K562 (cell line): ENCODE data around the gene PGGHG. TPM values are rescaled to one million over a fixed set of nuclear protein-coding genes. Genes with fewer than 3 reads are reported as not detected.

ENCODE experiments used
- ARHGAP35 ChIP-seq: fragments of 450-650 bp; IDR thresholded peaks from 2 replicates; pipeline ENCODE4 v1.6.1; 2018; ENCODE audit not compliant: partially characterized antibody
- BRD9 ChIP-seq: fragments of 450-650 bp; IDR thresholded peaks from 2 replicates; pipeline ENCODE4 v1.6.1; 2018; ENCODE audit warnings: low read depth; ENCODE audit not compliant: partially characterized antibody
- CTCFL ChIP-seq: IDR thresholded peaks from 2 replicates; pipeline ENCODE4 v1.6.1; 2011; ENCODE audit warnings: borderline replicate concordance, low read depth, mild to moderate bottlenecking, moderate library complexity, low read length; ENCODE audit not compliant: insufficient read depth, poor library complexity, severe bottlenecking
- DNMT1 ChIP-seq: fragments of 450-650 bp; IDR thresholded peaks from 2 replicates; pipeline ENCODE4 v1.6.1; 2016; ENCODE audit warnings: antibody characterized with exemption, mild to moderate bottlenecking
- ERF ChIP-seq: fragments of 450-650 bp; formaldehyde crosslinking; IDR thresholded peaks from 2 replicates; pipeline ENCODE4 v1.4.0; 2020; ENCODE audit warnings: mild to moderate bottlenecking, mixed read lengths
- ESRRB ChIP-seq: fragments of 250-450 bp; sonication (Bioruptor Pico); IDR thresholded peaks from 2 replicates; pipeline ENCODE4 v1.5.0; 2020; ENCODE audit warnings: mild to moderate bottlenecking, moderate library complexity, borderline replicate concordance
- KLF13 ChIP-seq: fragments of 450-650 bp; IDR thresholded peaks from 2 replicates; pipeline ENCODE4 v1.6.1; 2016; ENCODE audit warnings: missing genetic modification characterization, low read depth, mild to moderate bottlenecking, missing compliant biosample characterization, moderate library complexity, borderline replicate concordance
- MEIS2 ChIP-seq: fragments of 450-650 bp; IDR thresholded peaks from 2 replicates; pipeline ENCODE4 v1.6.1; 2014; ENCODE audit warnings: mild to moderate bottlenecking; ENCODE audit not compliant: partially characterized antibody
- NCOA1 ChIP-seq: fragments of 450-650 bp; IDR thresholded peaks from 2 replicates; pipeline ENCODE4 v1.6.1; 2016; ENCODE audit warnings: low read depth
- NFATC3 ChIP-seq: fragments of 450-650 bp; IDR thresholded peaks from 2 replicates; pipeline ENCODE4 v1.6.1; 2017; ENCODE audit warnings: mild to moderate bottlenecking
- PCBP2 ChIP-seq: fragments of 200-400 bp; formaldehyde crosslinking; IDR thresholded peaks from 2 replicates; pipeline ENCODE4 v1.6.1; 2018; ENCODE audit warnings: low read length, low read depth, mild to moderate bottlenecking, moderate library complexity; ENCODE audit not compliant: poor library complexity, severe bottlenecking
- SP1 ChIP-seq: sonication (generic); formaldehyde crosslinking; IDR thresholded peaks from 2 replicates; pipeline ENCODE4 v1.8.1; 2022; ENCODE audit warnings: mild to moderate bottlenecking, missing genetic modification reagents
- polyA plus RNA-seq, 8 experiments: library from polyadenylated mRNA; depleted of rRNA in 4 of 8; stranded (reverse) in 5 of 8; unstranded in 3 of 8; fragments of >200 nt; fragmentation: Nextera tagmentation in 2 of 8; fragmentation: Illumina TruSeq in 1 of 8; extraction: Ambion mirVana in 2 of 8; extraction: Trizol in 1 of 8; gene quantifications; 2 replicates each; pipeline versions ENCODE4 v1.2.1 to v1.2.3, GENCODE V29; 2011 to 2014; ENCODE audit warnings: inconsistent platforms in 1 of 8, missing spikeins in 1 of 8
- total RNA-seq, 7 experiments: library from RNA; depleted of rRNA in 6 of 7; stranded (reverse); fragments of >200 nt in 6 of 7; fragmentation: Illumina TruSeq in 2 of 7; extraction: Trizol in 2 of 7; gene quantifications; 2 replicates each; pipeline versions ENCODE4 v1.2.1 to v1.2.3, GENCODE V29; 2011 to 2021; ENCODE audit warnings: low replicate concordance in 1 of 7
- TF ChIP-seq, protein P1 (sequence below): sonication (generic); formaldehyde crosslinking; IDR thresholded peaks from 2 replicates; pipeline ENCODE4 v1.8.0; 2022; ENCODE audit warnings: mild to moderate bottlenecking, missing genetic modification reagents
- TF ChIP-seq, protein P2 (sequence below), 2 experiments: IDR thresholded peaks in 1 of 2; conservative IDR thresholded peaks in 1 of 2; 2 replicates each; pipeline ENCODE4 v1.6.1; 2016; ENCODE audit warnings: low read depth in 2 of 2, mild to moderate bottlenecking in 1 of 2, missing compliant biosample characterization in 1 of 2, missing genetic modification characterization in 1 of 2, moderate library complexity in 1 of 2
- TF ChIP-seq, protein P3 (sequence below), 3 experiments: IDR thresholded peaks in 2 of 3; conservative IDR thresholded peaks in 1 of 3; 2 replicates each; pipeline ENCODE4 v1.5.1; 2011 to 2012; ENCODE audit warnings: low read length in 3 of 3, mild to moderate bottlenecking in 3 of 3, control low read depth in 2 of 3, improper control_type of control experiment in 1 of 3, inconsistent platforms in 1 of 3, low read depth in 1 of 3, mixed read lengths in 1 of 3, moderate library complexity in 1 of 3; ENCODE audit not compliant: insufficient read depth in 2 of 3

The PGGHG gene
- total and polyA plus RNA-seq, 9 of the 15 experiments (the other 6 are each of a cell fraction or from before 2014, with no cell fraction given), result 0.38 to 85.1 (median 18.1) TPM

DNA sequence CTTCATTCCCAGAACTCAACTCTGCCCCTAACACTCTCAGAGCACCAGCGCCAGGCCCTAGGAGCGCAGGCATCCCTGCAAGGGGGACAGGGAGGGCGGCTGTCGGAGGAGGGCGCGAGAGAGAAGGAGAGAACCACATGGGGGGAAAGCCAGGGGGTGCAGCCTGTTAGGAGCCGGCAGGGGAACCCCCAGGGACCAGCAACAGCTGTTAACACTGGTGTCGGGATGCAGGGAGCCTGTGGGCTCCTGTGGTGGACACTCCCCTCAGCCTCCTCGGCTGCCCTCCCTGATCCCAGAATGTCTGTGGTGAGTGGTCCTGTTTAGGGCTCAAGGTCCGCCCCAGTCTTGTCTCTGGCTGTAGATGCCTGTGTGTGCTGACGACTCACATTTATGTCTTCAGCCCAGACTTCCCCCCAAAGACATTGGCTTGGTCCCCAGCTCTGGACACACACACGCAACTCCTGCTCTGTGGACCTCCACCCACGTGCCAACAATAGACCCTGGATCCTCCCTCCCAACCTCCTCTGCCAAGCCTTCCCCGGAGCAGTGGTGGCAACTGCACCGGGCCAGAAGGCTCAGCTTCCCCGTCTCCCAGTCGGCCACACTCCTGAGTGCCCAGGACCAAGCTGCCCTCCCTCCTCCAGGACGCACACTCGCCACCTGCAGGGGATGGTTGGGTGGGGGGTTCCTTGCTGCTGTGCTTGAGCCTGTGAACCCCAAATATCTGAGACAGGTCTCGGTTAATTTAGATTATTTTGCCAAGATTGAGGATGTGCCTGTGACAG, 11.2 kb downstream of the PGGHG start (continued):
- peak; percentile 23 for TF ChIP-seq CTCFL
- no peak for TF ChIP-seq ESRRB (CRISPR knock-in tag)
- TF ChIP-seq ERF, result no peak
- TF ChIP-seq, protein P1, sequence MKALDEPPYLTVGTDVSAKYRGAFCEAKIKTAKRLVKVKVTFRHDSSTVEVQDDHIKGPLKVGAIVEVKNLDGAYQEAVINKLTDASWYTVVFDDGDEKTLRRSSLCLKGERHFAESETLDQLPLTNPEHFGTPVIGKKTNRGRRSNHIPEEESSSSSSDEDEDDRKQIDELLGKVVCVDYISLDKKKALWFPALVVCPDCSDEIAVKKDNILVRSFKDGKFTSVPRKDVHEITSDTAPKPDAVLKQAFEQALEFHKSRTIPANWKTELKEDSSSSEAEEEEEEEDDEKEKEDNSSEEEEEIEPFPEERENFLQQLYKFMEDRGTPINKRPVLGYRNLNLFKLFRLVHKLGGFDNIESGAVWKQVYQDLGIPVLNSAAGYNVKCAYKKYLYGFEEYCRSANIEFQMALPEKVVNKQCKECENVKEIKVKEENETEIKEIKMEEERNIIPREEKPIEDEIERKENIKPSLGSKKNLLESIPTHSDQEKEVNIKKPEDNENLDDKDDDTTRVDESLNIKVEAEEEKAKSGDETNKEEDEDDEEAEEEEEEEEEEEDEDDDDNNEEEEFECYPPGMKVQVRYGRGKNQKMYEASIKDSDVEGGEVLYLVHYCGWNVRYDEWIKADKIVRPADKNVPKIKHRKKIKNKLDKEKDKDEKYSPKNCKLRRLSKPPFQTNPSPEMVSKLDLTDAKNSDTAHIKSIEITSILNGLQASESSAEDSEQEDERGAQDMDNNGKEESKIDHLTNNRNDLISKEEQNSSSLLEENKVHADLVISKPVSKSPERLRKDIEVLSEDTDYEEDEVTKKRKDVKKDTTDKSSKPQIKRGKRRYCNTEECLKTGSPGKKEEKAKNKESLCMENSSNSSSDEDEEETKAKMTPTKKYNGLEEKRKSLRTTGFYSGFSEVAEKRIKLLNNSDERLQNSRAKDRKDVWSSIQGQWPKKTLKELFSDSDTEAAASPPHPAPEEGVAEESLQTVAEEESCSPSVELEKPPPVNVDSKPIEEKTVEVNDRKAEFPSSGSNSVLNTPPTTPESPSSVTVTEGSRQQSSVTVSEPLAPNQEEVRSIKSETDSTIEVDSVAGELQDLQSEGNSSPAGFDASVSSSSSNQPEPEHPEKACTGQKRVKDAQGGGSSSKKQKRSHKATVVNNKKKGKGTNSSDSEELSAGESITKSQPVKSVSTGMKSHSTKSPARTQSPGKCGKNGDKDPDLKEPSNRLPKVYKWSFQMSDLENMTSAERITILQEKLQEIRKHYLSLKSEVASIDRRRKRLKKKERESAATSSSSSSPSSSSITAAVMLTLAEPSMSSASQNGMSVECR, result no peak
- TF ChIP-seq MEIS2, result no peak
- no peak for TF ChIP-seq DNMT1
- TF ChIP-seq, protein P2, sequence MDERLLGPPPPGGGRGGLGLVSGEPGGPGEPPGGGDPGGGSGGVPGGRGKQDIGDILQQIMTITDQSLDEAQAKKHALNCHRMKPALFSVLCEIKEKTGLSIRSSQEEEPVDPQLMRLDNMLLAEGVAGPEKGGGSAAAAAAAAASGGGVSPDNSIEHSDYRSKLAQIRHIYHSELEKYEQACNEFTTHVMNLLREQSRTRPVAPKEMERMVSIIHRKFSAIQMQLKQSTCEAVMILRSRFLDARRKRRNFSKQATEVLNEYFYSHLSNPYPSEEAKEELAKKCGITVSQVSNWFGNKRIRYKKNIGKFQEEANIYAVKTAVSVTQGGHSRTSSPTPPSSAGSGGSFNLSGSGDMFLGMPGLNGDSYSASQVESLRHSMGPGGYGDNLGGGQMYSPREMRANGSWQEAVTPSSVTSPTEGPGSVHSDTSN (CRISPR knock-in tag; IDR thresholded peaks at IDR 0.05; ENCODE audit: low read depth), result no peak
- TF ChIP-seq, protein P2 (tag; conservative IDR thresholded peaks at IDR 0.05; ENCODE audit: low read depth), result no peak
- TF ChIP-seq PCBP2, result no peak
- TF ChIP-seq, protein P3, sequence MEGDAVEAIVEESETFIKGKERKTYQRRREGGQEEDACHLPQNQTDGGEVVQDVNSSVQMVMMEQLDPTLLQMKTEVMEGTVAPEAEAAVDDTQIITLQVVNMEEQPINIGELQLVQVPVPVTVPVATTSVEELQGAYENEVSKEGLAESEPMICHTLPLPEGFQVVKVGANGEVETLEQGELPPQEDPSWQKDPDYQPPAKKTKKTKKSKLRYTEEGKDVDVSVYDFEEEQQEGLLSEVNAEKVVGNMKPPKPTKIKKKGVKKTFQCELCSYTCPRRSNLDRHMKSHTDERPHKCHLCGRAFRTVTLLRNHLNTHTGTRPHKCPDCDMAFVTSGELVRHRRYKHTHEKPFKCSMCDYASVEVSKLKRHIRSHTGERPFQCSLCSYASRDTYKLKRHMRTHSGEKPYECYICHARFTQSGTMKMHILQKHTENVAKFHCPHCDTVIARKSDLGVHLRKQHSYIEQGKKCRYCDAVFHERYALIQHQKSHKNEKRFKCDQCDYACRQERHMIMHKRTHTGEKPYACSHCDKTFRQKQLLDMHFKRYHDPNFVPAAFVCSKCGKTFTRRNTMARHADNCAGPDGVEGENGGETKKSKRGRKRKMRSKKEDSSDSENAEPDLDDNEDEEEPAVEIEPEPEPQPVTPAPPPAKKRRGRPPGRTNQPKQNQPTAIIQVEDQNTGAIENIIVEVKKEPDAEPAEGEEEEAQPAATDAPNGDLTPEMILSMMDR (IDR thresholded peaks at IDR 0.05 in 2 of 3, conservative IDR thresholded peaks at IDR 0.05 in 1 of 3; ENCODE audit: insufficient read depth in 2 of 3, low read depth in 1 of 3, low read length in 3 of 3), result peak; percentile 48 to 91 (median 61); a peak in 5 of 6 replicates
- no peak for TF ChIP-seq NFATC3
- no peak for TF ChIP-seq KLF13 (tag)
- no peak for TF ChIP-seq NCOA1
- no peak for TF ChIP-seq ARHGAP35
- TF ChIP-seq BRD9, result no peak
- TF ChIP-seq SP1 (CRISPR knock-in tag), result 0 out of 2 replicates have a peak, but pooled peaks have one; percentile 6
